Sciatic nerve (tissue), 2 donors: ENCODE data around the gene RFPL4AL1. TPM values are rescaled to one million over a fixed set of nuclear protein-coding genes. Genes with fewer than 3 reads are reported as not detected.
"Not testable (repeated sequence)": the region's sequence is repeated elsewhere in the genome, so short reads cannot be mapped to it uniquely, and the experiment has no call there.

ENCODE experiments used
- ATAC-seq: fragments of 200-7000 bp; cut with Tn5 transposase; one replicate; pipeline ENCODE4 v1.9.1; 2020; ENCODE audit warnings: mild to moderate bottlenecking, moderate library complexity
- DNase-seq: peaks from one replicate; pipeline ENCODE4 v3.0.0-alpha.2; 2020; ENCODE audit warnings: low spot score
- intact Hi-C: fragments of 100-400 bp; cut with DNase I; formaldehyde crosslinking; loops from one replicate; pipeline ENCODE4 v1.14.2; 2022
- total RNA-seq: library from RNA; stranded (reverse); fragmentation: NEBNext Ultra II Directional; extraction: Animal tissue kit (Norgen Biotek cat#: 25700); gene quantifications from one replicate; pipeline ENCODE4 v1.2.1, GENCODE V29; 2021
- donor health status: DM: no; HTN: no; CAD: no.
- donor health status: DM: no; HTN: no; CAD: no.

The RFPL4AL1 gene
- not detected for total RNA-seq

GRCh38 chr19:55768818-55769217 lies at the start of gene RFPL4AL1:
Gene RFPL4AL1, plus strand, starts transcription at chr19:55769118. Its CDS starts 2,687 bp downstream, at chr19:55771805.
- intact Hi-C loops, ATAC-seq, DNase-seq: not testable (repeated sequence)

DNA sequence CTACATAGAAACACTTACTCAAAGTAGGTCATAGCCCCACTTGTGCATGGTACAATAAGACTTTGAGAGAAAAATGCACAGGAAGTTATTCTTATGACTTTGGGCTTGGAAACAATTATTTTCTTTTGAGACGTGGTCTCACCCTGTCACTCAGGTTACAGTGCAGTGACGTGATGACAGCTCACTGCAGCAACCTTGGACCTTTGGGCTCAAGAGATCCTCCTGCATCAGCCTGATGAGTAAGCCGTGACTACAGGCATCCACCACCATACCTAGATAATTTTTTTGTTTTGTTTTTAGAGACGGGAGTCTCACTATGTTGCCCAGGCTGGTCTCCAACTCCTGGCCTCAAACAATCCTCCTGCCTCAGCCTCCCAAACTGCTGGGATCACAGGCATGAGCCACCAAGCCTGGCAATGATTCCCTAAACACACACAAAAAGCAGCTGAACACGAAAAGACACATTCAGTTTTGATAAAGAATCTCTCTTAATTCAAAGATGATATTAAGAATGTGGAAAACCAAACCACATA lies 48.6 kb upstream of the RFPL4AL1 start:
- intact Hi-C loops, result no loop called here
- no peak for ATAC-seq
- DNase-seq, result no peak

DNA sequence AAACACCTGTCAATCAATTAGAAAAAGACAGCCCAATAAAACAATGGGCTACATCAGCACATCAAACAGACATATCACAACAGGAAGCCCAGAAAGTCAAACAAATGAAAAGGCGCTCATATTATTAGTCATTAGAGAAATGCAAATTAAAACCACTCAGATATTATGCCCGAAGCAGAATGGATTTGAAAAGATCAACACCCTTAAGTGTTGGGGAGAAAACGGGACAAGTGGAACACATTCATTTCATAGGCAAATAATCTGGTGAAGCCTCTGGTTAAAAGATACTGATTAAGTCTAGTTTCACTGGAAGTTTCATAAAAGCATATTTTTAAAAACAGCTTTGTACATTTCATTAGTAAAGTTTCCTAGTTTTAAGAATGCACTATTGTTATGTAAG lies 48.1 kb upstream of the RFPL4AL1 start:
- intact Hi-C loops, result no loop called here
- no peak for DNase-seq
- ATAC-seq, result no peak

DNA sequence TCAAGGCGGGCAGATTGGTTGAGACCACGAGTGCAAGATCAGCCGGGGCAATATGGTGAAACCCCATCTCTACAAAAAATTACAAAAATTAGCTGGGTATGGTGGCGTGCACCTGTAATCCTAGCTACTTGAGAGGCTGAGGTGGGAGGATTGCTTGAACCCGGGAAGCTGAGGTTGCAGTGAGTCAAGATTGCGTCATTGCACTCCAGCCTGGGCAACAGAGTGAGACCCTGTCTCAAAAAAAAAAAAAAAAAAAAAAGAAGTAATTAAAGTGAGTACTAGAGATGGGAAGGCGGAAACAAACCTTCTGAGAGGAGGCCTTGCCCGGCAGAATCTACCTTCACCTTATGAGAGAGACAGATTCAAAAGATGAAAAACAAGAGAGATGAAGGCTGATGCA lies 45.4 kb upstream of the RFPL4AL1 start:
- ATAC-seq (no peak), DNase-seq (no peak)
- intact Hi-C loops, result no loop called here

GRCh38 chr19:55730378-55730777 lies 38.5 kb upstream of the RFPL4AL1 start:
- DNase-seq, intact Hi-C loops, ATAC-seq: not testable (repeated sequence)

DNA sequence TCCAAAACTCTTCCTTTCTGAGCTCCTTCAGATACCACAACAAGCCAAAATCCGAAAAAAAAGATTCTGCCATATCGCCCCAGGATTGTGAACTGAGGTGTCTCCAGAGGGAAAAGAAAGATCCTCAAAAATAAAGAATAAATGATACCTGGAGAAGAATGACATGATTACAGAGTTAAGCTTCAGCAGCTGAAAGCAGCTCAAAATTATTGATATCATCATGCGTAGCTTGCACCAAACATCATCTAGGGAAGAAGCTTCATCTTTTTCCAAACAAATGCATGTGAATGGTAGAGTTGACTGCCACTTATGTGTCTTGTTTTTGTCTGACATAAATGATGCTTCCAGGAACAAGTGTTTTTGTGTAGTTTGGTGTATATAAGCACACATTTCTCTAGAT lies 30.6 kb upstream of the RFPL4AL1 start, which contains the start of gene NLRP9:
TSS of gene NLRP9 (minus strand) at position 101 of the 400 bp plus-strand sequence. CDS start at position 73, 28 bp downstream.
- ATAC-seq (no peak), DNase-seq (no peak)
- intact Hi-C loops, result no loop called here

DNA sequence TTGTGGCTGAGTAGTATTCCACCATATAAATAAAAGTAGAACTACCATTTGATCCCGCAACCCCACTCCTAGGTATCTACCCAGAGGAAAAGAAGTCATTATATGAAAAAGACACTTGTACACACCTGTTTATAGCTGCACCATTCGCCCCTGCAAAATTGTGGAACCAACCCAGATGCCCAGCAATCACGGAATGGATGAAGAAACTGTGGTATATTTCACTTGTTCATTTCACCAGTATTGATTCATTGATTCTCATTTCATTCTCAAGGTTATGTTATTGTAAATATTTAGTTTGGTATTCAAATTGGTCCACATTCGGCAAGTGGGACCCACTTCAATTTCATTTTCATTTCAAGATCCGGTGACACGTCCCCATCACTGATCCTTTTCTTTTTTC lies 18.2 kb upstream of the RFPL4AL1 start:
- no peak for ATAC-seq
- DNase-seq, result no peak
- intact Hi-C loops, result no loop called here

GRCh38 chr19:55753401-55753800 lies 15.5 kb upstream of the RFPL4AL1 start:
- DNase-seq, result no peak
- no peak for ATAC-seq
- intact Hi-C loops, result no loop called here

GRCh38 chr19:55756808-55757207 lies 12.1 kb upstream of the RFPL4AL1 start:
- ATAC-seq, intact Hi-C loops, DNase-seq: not testable (repeated sequence)

DNA sequence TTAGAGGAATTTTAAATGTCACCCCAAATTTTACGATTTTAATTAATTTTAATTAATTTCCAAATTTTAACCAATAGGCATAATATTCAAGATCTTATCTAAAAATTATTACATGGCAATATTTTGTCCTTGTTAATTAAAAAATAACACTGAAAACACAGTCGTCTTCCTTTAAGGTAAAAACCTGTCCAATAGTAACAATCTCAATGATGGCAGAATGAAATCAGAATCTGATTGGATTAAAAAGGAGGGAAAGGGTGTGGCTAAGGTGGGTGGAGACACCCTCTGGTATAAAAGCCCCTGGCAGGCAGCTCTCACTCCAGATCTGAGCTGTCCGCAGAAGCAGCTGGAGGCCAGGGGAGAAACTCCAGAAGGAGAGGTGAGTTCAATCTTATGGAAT lies 10.1 kb upstream of the RFPL4AL1 start, which contains the start of gene RFPL4A:
TSS of gene RFPL4A (plus strand) at position 301 of the 400 bp plus-strand sequence. CDS start 2,704 bp downstream, outside the sequence.
- ATAC-seq, DNase-seq, intact Hi-C loops: not testable (repeated sequence)

DNA sequence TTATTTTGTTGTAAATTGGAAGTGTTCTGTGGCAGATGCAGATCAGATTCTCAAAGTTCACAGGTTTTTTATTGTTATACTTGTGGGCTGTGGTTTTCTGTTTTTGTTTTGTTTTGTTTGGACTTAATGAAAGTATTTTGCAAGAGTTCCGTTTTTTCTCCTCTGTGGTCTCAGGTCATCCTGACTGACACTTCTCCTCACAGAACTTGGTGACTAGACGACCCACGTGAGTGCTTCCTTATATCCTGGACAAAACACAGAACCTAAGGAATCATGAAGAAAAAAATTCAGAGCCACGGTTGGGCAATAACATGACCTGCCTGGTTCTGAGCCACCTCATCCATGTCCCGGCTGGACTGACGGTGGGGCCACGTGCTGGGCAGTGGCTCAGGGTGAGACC lies 2.5 kb upstream of the RFPL4AL1 start:
- ATAC-seq (peak; percentile 61), DNase-seq (no peak)
- intact Hi-C loops, result no loop called here

GRCh38 chr19:55769632-55770031 lies 714 bp downstream of the RFPL4AL1 start:
- DNase-seq, intact Hi-C loops, ATAC-seq: not testable (repeated sequence)

GRCh38 chr19:55777528-55777927 lies 8.6 kb downstream of the RFPL4AL1 start:
- ATAC-seq, result no peak

GRCh38 chr19:55778331-55778730 lies 9.4 kb downstream of the RFPL4AL1 start:
- intact Hi-C loops, result no loop called here
- ATAC-seq, result no peak

More at GRCh38 chr19:55777528-55777927, 8.6 kb downstream of the RFPL4AL1 start:
- intact Hi-C loops, result no loop called here
- DNase-seq, result no peak

DNA sequence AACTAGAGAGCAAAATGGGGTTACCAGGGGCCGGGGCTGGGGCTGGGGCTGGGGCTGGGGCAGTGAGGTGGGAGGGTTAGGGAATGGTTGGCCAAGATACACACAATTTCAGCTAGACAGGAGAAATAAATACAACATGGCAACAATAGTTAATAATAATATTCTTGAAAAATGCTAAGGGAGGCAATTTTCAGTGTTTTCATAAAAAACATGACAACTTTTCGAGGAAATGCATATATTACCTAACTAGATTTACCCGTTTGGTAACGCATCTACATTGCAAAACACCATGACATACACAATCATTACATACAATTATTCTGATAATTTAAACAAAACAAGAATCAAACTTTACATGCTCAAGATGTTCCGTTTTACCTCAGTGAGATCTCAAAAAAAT lies 12.2 kb downstream of the RFPL4AL1 start:
- no peak for ATAC-seq
- intact Hi-C loops, result no loop called here
- no peak for DNase-seq

More at GRCh38 chr19:55778331-55778730, 9.4 kb downstream of the RFPL4AL1 start:
- no peak for DNase-seq

DNA sequence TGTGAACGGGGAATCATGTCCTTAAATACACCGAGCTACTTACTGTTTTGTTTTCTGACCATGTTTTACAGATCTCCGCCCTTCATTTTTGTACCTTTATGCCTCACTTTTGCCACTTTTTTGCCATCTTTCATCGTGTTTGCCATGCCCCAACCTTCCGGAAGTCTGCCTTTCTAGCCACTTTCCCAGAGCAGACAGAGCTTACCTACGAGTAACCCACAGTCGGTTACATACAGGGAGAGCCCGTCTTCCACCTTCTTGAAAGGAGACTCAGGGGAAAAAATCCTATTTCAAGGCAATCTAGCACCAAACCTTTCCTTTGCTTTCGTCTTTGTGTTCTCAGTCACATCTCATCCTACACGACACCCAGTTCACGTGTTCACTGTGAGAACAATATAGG lies 26.1 kb downstream of the RFPL4AL1 start:
- intact Hi-C loops, result no loop called here
- ATAC-seq, result no peak
- no peak for DNase-seq

GRCh38 chr19:55801416-55801815 lies 32.5 kb downstream of the RFPL4AL1 start:
- DNase-seq, result no peak
- intact Hi-C loops, result no loop called here
- no peak for ATAC-seq

- no peak for ATAC-seq
- DNase-seq, result no peak
- intact Hi-C loops, result no loop called here
Measured at GRCh38 chr19:55802281-55802680, 33.4 kb downstream of the RFPL4AL1 start.

GRCh38 chr19:55809381-55810058 lies 40.6 kb downstream of the RFPL4AL1 start:
- no peak for DNase-seq
- intact Hi-C loops, result no loop called here
- no peak for ATAC-seq

GRCh38 chr19:55811340-55811739 lies 42.4 kb downstream of the RFPL4AL1 start:
- ATAC-seq, result no peak
- DNase-seq, result no peak
- intact Hi-C loops, result no loop called here
